GM23338 (cell line): Measurements from ENCODE around the gene RMND5A. TPM values are rescaled to one million over a fixed set of nuclear protein-coding genes. Genes with fewer than 3 reads are reported as not detected.

ENCODE experiments used
- JUNB ChIP-seq: IDR thresholded peaks from one replicate; pipeline ENCODE4 v1.6.1; 2016; ENCODE audit warnings: antibody characterized with exemption; ENCODE audit not compliant: unreplicated experiment
- POLR2AphosphoS5 ChIP-seq: IDR thresholded peaks from 2 replicates; pipeline ENCODE4 v1.6.1; 2016; ENCODE audit warnings: antibody characterized with exemption, low read depth
- ZNF114 ChIP-seq: fragments of 250-450 bp; sonication (Bioruptor Pico); IDR thresholded peaks from 2 replicates; pipeline ENCODE4 v1.5.0; 2020; ENCODE audit warnings: mild to moderate bottlenecking, moderate library complexity
- polyA plus RNA-seq: library from polyadenylated mRNA; unstranded; fragments of >200 nt; fragmentation: Nextera tagmentation; extraction: Ambion mirVana; gene quantifications from 2 replicates; pipeline ENCODE4 v1.2.1, GENCODE V29; 2016
- total RNA-seq: library from RNA; depleted of rRNA; stranded (reverse); fragments of >200 nt; shearing (Covaris generic); gene quantifications from 2 replicates; pipeline ENCODE4 v1.2.3, GENCODE V29; 2014; rRNA removed
- TF ChIP-seq, protein P1 (sequence below): IDR thresholded peaks from 2 replicates; pipeline ENCODE4 v1.6.1; 2016; ENCODE audit warnings: antibody characterized with exemption
- TF ChIP-seq, protein P2 (sequence below), 2 experiments: fragments of 200-600 bp in 1 of 2; sonication (generic) in 1 of 2; conservative IDR thresholded peaks; 2 replicates each; pipeline versions ENCODE4 v1.5.1 to v1.6.1; 2016 to 2017; ENCODE audit warnings: antibody characterized with exemption in 2 of 2, low read depth in 2 of 2, mild to moderate bottlenecking in 2 of 2, moderate library complexity in 1 of 2

RMND5A gene
- total and polyA plus RNA-seq, 2 experiments from 2014 or later = 24.0 to 87.9 TPM

DNA sequence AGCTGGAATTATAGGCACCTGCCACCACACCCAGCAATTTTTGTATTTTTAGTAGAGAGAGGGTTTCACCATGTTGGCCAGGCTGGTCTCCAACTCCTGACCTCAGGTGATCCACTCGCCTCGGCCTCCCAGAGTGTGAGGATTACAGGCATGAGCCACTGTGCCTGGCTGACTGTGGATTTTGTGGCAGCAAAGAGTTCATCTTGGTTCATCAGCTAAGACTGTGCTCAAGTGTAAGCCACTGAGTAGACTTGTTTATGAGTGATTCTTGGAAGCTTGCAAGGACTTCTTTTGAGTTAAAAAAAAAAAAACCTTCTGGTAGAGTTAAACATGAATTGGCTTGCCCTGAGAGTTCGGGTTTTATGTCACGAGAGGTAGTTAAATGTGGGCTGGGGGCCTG is 106.9 kb downstream of the RMND5A start (continued):
- TF ChIP-seq, protein P1, sequence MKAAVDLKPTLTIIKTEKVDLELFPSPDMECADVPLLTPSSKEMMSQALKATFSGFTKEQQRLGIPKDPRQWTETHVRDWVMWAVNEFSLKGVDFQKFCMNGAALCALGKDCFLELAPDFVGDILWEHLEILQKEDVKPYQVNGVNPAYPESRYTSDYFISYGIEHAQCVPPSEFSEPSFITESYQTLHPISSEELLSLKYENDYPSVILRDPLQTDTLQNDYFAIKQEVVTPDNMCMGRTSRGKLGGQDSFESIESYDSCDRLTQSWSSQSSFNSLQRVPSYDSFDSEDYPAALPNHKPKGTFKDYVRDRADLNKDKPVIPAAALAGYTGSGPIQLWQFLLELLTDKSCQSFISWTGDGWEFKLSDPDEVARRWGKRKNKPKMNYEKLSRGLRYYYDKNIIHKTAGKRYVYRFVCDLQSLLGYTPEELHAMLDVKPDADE = no peak
- TF ChIP-seq POLR2AphosphoS5 (no peak), JUNB (no peak), ZNF114 (CRISPR knock-in tag) (no peak)
- TF ChIP-seq, protein P2, sequence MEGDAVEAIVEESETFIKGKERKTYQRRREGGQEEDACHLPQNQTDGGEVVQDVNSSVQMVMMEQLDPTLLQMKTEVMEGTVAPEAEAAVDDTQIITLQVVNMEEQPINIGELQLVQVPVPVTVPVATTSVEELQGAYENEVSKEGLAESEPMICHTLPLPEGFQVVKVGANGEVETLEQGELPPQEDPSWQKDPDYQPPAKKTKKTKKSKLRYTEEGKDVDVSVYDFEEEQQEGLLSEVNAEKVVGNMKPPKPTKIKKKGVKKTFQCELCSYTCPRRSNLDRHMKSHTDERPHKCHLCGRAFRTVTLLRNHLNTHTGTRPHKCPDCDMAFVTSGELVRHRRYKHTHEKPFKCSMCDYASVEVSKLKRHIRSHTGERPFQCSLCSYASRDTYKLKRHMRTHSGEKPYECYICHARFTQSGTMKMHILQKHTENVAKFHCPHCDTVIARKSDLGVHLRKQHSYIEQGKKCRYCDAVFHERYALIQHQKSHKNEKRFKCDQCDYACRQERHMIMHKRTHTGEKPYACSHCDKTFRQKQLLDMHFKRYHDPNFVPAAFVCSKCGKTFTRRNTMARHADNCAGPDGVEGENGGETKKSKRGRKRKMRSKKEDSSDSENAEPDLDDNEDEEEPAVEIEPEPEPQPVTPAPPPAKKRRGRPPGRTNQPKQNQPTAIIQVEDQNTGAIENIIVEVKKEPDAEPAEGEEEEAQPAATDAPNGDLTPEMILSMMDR (conservative IDR thresholded peaks at IDR 0.05; ENCODE audit: low read depth in 2 of 2) = no peak

Other genes with a start within 250 kb of the RMND5A start
- 12.9 and 15.6 TPM in 2 replicates for gene CHMP3, start 156.8 kb upstream of the RMND5A start, total RNA-seq
- 15.5 and 16.3 TPM in 2 replicates for gene CHMP3, start 156.8 kb upstream of the RMND5A start, polyA plus RNA-seq
- gene RNF103, start 96.4 kb upstream of the RMND5A start, total RNA-seq = 5.9 and 8.5 TPM in 2 replicates
- 3.7 and 3.8 TPM in 2 replicates for gene RNF103, start 96.4 kb upstream of the RMND5A start, polyA plus RNA-seq
- 0.24 and 0.54 TPM in 2 replicates for gene CD8A, start 70.6 kb downstream of the RMND5A start, total RNA-seq
- gene CD8A, start 70.6 kb downstream of the RMND5A start, polyA plus RNA-seq = 0.12 and 0.19 TPM in 2 replicates
- 0.31 and 3.0 TPM in 2 replicates for gene CD8B, start 141.6 kb downstream of the RMND5A start, total RNA-seq
- gene CD8B, start 141.6 kb downstream of the RMND5A start, polyA plus RNA-seq = 0.61 and 0.63 TPM in 2 replicates
- 0.04 TPM in 1 of 2 replicates, not detected in the other for gene RGPD1, start 221.8 kb downstream of the RMND5A start, total RNA-seq
- 0.24 TPM in 1 of 2 replicates, not detected in the other for gene RGPD1, start 221.8 kb downstream of the RMND5A start, polyA plus RNA-seq